DOHH2 (cell line): ENCODE results near the gene GHRH.

Source experiments
- H3F3A ChIP-seq: fragments of 200-600 bp; sonication (generic), shearing (Covaris generic); 2 replicates; pipeline ENCODE4 v1.6.0; 2016; ENCODE audit warnings: antibody characterized with exemption, mild to moderate bottlenecking; ENCODE audit not compliant: control insufficient read depth, insufficient read depth
- H3K27ac ChIP-seq: fragments of 200-600 bp; sonication (generic); 2 replicates; pipeline ENCODE4 v1.5.1; 2014; ENCODE audit warnings: low read depth, mild to moderate bottlenecking, low read length, moderate library complexity
- H3K27me3 ChIP-seq: fragments of 200-600 bp; sonication (generic); 2 replicates; pipeline ENCODE4 v1.6.1; 2014; ENCODE audit warnings: mild to moderate bottlenecking, low read length, mixed read lengths; ENCODE audit not compliant: control insufficient read depth
- H3K36me3 ChIP-seq: fragments of 200-600 bp; sonication (generic); 2 replicates; pipeline ENCODE4 v1.6.1; 2014; ENCODE audit warnings: mild to moderate bottlenecking, low read length, moderate library complexity, mixed read lengths; ENCODE audit not compliant: control insufficient read depth
- H3K4me1 ChIP-seq: fragments of 200-600 bp; sonication (generic); 2 replicates; pipeline ENCODE4 v1.6.1; 2014; ENCODE audit warnings: mild to moderate bottlenecking, low read length, mixed read lengths; ENCODE audit not compliant: control insufficient read depth
- H3K4me2 ChIP-seq: fragments of 200-600 bp; sonication (generic); 2 replicates; pipeline ENCODE4 v1.6.0; 2014; ENCODE audit warnings: mild to moderate bottlenecking, low read length, moderate library complexity
- H3K4me3 ChIP-seq: fragments of 200-600 bp; sonication (generic); 2 replicates; pipeline ENCODE4 v1.5.1; 2014; ENCODE audit warnings: mild to moderate bottlenecking, low read length, mixed read lengths
- H3K79me2 ChIP-seq: fragments of 200-600 bp; sonication (generic); 2 replicates; pipeline ENCODE4 v1.6.1; 2014; ENCODE audit warnings: mild to moderate bottlenecking, low read length, mixed read lengths; ENCODE audit not compliant: control insufficient read depth
- H3K9me2 ChIP-seq: fragments of 200-600 bp; sonication (generic); replicated peaks from 2 replicates; pipeline ENCODE4 v1.6.1; 2014; ENCODE audit warnings: mild to moderate bottlenecking, low read length, mixed read lengths; ENCODE audit not compliant: control insufficient read depth
- H3K9me3 ChIP-seq: fragments of 200-600 bp; sonication (generic); 2 replicates; pipeline ENCODE4 v1.6.1; 2014; ENCODE audit warnings: antibody characterized with exemption, low read length, mixed read lengths; ENCODE audit not compliant: control insufficient read depth, insufficient read depth
- H4K20me1 ChIP-seq: fragments of 200-600 bp; sonication (generic); 2 replicates; pipeline ENCODE4 v1.6.0; 2014; ENCODE audit warnings: low read depth, mild to moderate bottlenecking, antibody characterized with exemption, low read length, moderate library complexity; ENCODE audit not compliant: control insufficient read depth, insufficient read depth
- EZH2phosphoT487 ChIP-seq: fragments of 200-600 bp; sonication (generic); IDR thresholded peaks from 2 replicates; pipeline ENCODE4 v1.6.1; 2017; ENCODE audit warnings: borderline replicate concordance, mild to moderate bottlenecking, antibody characterized with exemption, low read length, moderate library complexity, mixed read lengths
- TF ChIP-seq, protein P1 (sequence below): fragments of 200-600 bp; sonication (generic); IDR thresholded peaks from one replicate; pipeline ENCODE4 v1.5.1; 2014; ENCODE audit warnings: antibody characterized with exemption, mild to moderate bottlenecking, low read depth, low read length; ENCODE audit not compliant: poor library complexity, severe bottlenecking

Gene GHRH

GRCh38 chr20:37223053-37223452, 38.6 kb downstream of the GHRH start:
- peaks cover 96% of the 10 kb centered on the region for H3K36me3 ChIP-seq

DNA sequence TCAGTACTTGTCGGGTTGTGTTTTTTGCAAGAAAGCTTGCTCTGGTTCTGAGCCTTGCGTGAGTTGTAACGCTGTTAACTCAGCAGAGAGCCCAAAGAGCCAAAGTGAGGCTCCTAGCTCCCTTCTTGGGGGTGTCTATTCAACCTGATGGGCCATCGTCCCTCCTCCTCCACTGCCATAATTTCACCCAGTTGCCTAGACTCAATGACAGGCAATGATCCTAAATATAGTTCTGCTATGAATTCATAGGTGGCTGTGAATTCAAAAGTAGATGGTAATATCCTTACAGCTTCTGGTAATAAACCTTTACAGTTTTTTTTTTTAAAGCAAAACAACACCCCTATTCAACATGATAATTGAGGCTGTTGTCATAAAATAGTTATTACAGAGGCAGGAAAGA, 39.5 kb downstream of the GHRH start:
- H3K9me2 ChIP-seq, result no peaks in the 10 kb centered on the region
- TF ChIP-seq EZH2phosphoT487, result no peak
- TF ChIP-seq, protein P1, sequence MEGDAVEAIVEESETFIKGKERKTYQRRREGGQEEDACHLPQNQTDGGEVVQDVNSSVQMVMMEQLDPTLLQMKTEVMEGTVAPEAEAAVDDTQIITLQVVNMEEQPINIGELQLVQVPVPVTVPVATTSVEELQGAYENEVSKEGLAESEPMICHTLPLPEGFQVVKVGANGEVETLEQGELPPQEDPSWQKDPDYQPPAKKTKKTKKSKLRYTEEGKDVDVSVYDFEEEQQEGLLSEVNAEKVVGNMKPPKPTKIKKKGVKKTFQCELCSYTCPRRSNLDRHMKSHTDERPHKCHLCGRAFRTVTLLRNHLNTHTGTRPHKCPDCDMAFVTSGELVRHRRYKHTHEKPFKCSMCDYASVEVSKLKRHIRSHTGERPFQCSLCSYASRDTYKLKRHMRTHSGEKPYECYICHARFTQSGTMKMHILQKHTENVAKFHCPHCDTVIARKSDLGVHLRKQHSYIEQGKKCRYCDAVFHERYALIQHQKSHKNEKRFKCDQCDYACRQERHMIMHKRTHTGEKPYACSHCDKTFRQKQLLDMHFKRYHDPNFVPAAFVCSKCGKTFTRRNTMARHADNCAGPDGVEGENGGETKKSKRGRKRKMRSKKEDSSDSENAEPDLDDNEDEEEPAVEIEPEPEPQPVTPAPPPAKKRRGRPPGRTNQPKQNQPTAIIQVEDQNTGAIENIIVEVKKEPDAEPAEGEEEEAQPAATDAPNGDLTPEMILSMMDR, result no peak
- no peak overlapping the region for H3K4me3 ChIP-seq
- no peak overlapping the region for H3K4me2 ChIP-seq
- no peaks in the 10 kb centered on the region for H4K20me1 ChIP-seq
- peaks cover 3% of the 10 kb centered on the region; the same call in 1 of the 2 replicates for H3K79me2 ChIP-seq
- H3K27me3 ChIP-seq, result no peaks in the 10 kb centered on the region
- no peaks in the 10 kb centered on the region for H3F3A ChIP-seq
- H3K27ac ChIP-seq, result no peak overlapping the region
- H3K36me3 ChIP-seq, result peaks cover 93% of the 10 kb centered on the region
- H3K4me1 ChIP-seq, result no peaks in the 10 kb centered on the region
- no peaks in the 10 kb centered on the region for H3K9me3 ChIP-seq

More at GRCh38 chr20:37223053-37223452, 38.6 kb downstream of the GHRH start:
- Histone ChIP-seq H3K27ac (no peak overlapping the region), H3K4me2 (no peak overlapping the region), H3K9me2 (no peaks in the 10 kb centered on the region), H3K27me3 (no peaks in the 10 kb centered on the region), H3K4me1 (no peaks in the 10 kb centered on the region), H3F3A (no peaks in the 10 kb centered on the region), H3K4me3 (no peak overlapping the region), H3K79me2 (peaks cover 3% of the 10 kb centered on the region; the same call in 1 of the 2 replicates), H4K20me1 (no peaks in the 10 kb centered on the region), H3K9me3 (no peaks in the 10 kb centered on the region)
- no peak for TF ChIP-seq EZH2phosphoT487
- TF ChIP-seq, protein P1, result no peak

GRCh38 chr20:37220731-37221130, 40.9 kb downstream of the GHRH start:
- TF ChIP-seq EZH2phosphoT487, result no peak
- TF ChIP-seq, protein P1, result no peak
- Histone ChIP-seq H3K4me2 (no peak overlapping the region), H3K27me3 (no peaks in the 10 kb centered on the region), H3K4me3 (no peak overlapping the region), H3K27ac (no peak overlapping the region), H3F3A (no peaks in the 10 kb centered on the region), H3K9me3 (no peaks in the 10 kb centered on the region), H3K4me1 (no peaks in the 10 kb centered on the region), H3K36me3 (peaks cover 87% of the 10 kb centered on the region), H4K20me1 (no peaks in the 10 kb centered on the region), H3K79me2 (peaks cover 3% of the 10 kb centered on the region; the same call in 1 of the 2 replicates), H3K9me2 (no peaks in the 10 kb centered on the region)
